22Rv1 (cell line): Measurements from ENCODE around the gene ZNG1C.
"Not testable (repeated sequence)": the region's sequence is repeated elsewhere in the genome, so short reads cannot be mapped to it uniquely, and the experiment has no call there.

Experiments
- CTCF ChIP-seq: fragments of 450-650 bp; IDR thresholded peaks from 2 replicates; pipeline ENCODE4 v1.5.1; 2017; ENCODE audit warnings: mild to moderate bottlenecking
- ZFX ChIP-seq: fragments of 450-650 bp; IDR thresholded peaks from 2 replicates; pipeline ENCODE4 v1.6.1; 2017; ENCODE audit warnings: antibody characterized with exemption, borderline replicate concordance

- not testable (repeated sequence) for TF ChIP-seq CTCF, ZFX
Observed at GRCh38 chr9:68336639-68337339, 95.0 kb downstream of the ZNG1C start.
